HCT116 (cell line): ENCODE data around the gene OOSP2. TPM values are rescaled to one million over a fixed set of nuclear protein-coding genes. Genes with fewer than 3 reads are reported as not detected.
"Not testable (repeated sequence)": the region's sequence is repeated elsewhere in the genome, so short reads cannot be mapped to it uniquely, and the experiment has no call there.

Experiments used
- ATAC-seq: fragments of 200-7000 bp; cut with Tn5 transposase; 2 replicates; pipeline ENCODE4 v1.9.1; 2020; ENCODE audit warnings: mild to moderate bottlenecking, moderate library complexity
- BruUV-seq: library from RNA; stranded (reverse); fragments of 400-500 nt; replicated peaks from 2 replicates; lab custom pipeline; 2021; lab: Mats Ljungman, UMichigan
- CTCF ChIA-PET: fragments of 300-600 bp; sonication (Branson Sonifier 250); formaldehyde crosslinking; loops from one replicate; lab custom pipeline; 2021; ENCODE audit warnings: antibody characterized with exemption; lab: Charles Lee
- POLR2A ChIA-PET: fragments of 300-600, 350-600 bp; sonication (Branson Sonifier 250); formaldehyde crosslinking; loops from one replicate; lab custom pipeline; 2021; ENCODE audit warnings: antibody characterized with exemption; lab: Charles Lee
- RAD21 ChIA-PET, 2 experiments: fragments of 300-600 bp; sonication (Branson Sonifier 250); formaldehyde crosslinking; loops; one replicate each; lab custom pipeline; 2023; ENCODE audit warnings: low total read pairs in 2 of 2; ENCODE audit not compliant: uncharacterized antibody in 2 of 2, unreplicated experiment in 2 of 2, low non-redundant PET in 1 of 2; lab: Charles Lee
- DNase-seq: peaks from one replicate; pipeline ENCODE4 v3.0.0-alpha.2; 2010; ENCODE audit warnings: low read depth, low spot score
- H2AFZ ChIP-seq: fragments of 200-600 bp; shearing (Covaris generic), sonication (generic); 2 replicates; pipeline ENCODE4 v1.6.1; 2017; ENCODE audit warnings: low read depth, mixed run types, mixed read lengths, antibody characterized with exemption, low read length; ENCODE audit not compliant: poor library complexity, severe bottlenecking
- H3K27ac ChIP-seq: 2 replicates; pipeline ENCODE4 v1.5.1; 2012; ENCODE audit warnings: low read depth, low read length
- H3K27me3 ChIP-seq: fragments of 200-600 bp; sonication (generic); 2 replicates; pipeline ENCODE4 v1.6.1; 2016; ENCODE audit warnings: mixed run types, low read length, mixed read lengths; ENCODE audit not compliant: insufficient read depth
- H3K36me3 ChIP-seq, 2 experiments: fragments of 200-500 bp in 1 of 2; fragments of 200-600 bp in 1 of 2; sonication (Bioruptor generic) in 1 of 2; sonication (generic) in 1 of 2; 2 replicates each; pipeline versions ENCODE4 v1.5.1 to v1.6.1; 2014 to 2016; ENCODE audit warnings: low read length in 2 of 2, inconsistent platforms in 1 of 2, mixed read lengths in 1 of 2, mixed run types in 1 of 2; ENCODE audit not compliant: insufficient read depth in 2 of 2, control insufficient read depth in 1 of 2
- H3K4me1 ChIP-seq, 2 experiments: fragments of 200-600 bp in 1 of 2; sonication (generic) in 1 of 2; 2 replicates each; pipeline versions ENCODE4 v1.5.1 to v1.6.1; 2012 to 2017; ENCODE audit warnings: low read length in 2 of 2, inconsistent platforms in 1 of 2, mild to moderate bottlenecking in 1 of 2, mixed read lengths in 1 of 2, mixed run types in 1 of 2, moderate library complexity in 1 of 2; ENCODE audit not compliant: insufficient read depth in 2 of 2, control insufficient read depth in 1 of 2
- H3K4me2 ChIP-seq: fragments of 200-600 bp; sonication (generic); 2 replicates; pipeline ENCODE4 v1.6.1; 2017; ENCODE audit warnings: mixed run types, low read length, mixed read lengths
- H3K4me3 ChIP-seq, 2 experiments: fragments of 200-600 bp in 1 of 2; sonication (generic) in 1 of 2; replicated peaks in 1 of 2; 2 replicates each; pipeline ENCODE4 v1.5.1; 2011 to 2016; ENCODE audit warnings: low read length in 2 of 2, control low read depth in 1 of 2, low read depth in 1 of 2, mild to moderate bottlenecking in 1 of 2, mixed read lengths in 1 of 2, mixed run types in 1 of 2
- H3K79me2 ChIP-seq: fragments of 200-600 bp; sonication (generic); 2 replicates; pipeline ENCODE4 v1.6.1; 2017; ENCODE audit warnings: mild to moderate bottlenecking, mixed run types, low read length, moderate library complexity, mixed read lengths; ENCODE audit not compliant: insufficient read depth
- H3K9ac ChIP-seq: fragments of 200-600 bp; sonication (generic); 2 replicates; pipeline ENCODE4 v1.6.1; 2016; ENCODE audit warnings: low read length, mixed read lengths
- H3K9me2 ChIP-seq: fragments of 200-600 bp; sonication (generic), shearing (Covaris generic); 2 replicates; pipeline ENCODE4 v1.6.1; 2017; ENCODE audit warnings: mixed run types, mild to moderate bottlenecking, moderate library complexity; ENCODE audit not compliant: insufficient read depth
- H3K9me3 ChIP-seq, 2 experiments: fragments of 200-500 bp in 1 of 2; fragments of 200-600 bp in 1 of 2; sonication (Bioruptor generic) in 1 of 2; sonication (generic) in 1 of 2; 2 replicates each; pipeline ENCODE4 v1.6.1; 2014 to 2017; ENCODE audit warnings: low read length in 2 of 2, mixed read lengths in 2 of 2, inconsistent platforms in 1 of 2, low read depth in 1 of 2, mild to moderate bottlenecking in 1 of 2, mixed run types in 1 of 2, moderate library complexity in 1 of 2; ENCODE audit not compliant: control insufficient read depth in 1 of 2, insufficient read depth in 1 of 2
- H4K20me1 ChIP-seq: fragments of 200-600 bp; sonication (generic), shearing (Covaris generic); 2 replicates; pipeline ENCODE4 v1.6.1; 2017; ENCODE audit warnings: mixed run types, mild to moderate bottlenecking, moderate library complexity; ENCODE audit not compliant: insufficient read depth
- CBX3 ChIP-seq: IDR thresholded peaks from 2 replicates; pipeline ENCODE4 v1.6.1; 2012; ENCODE audit warnings: low read depth
- FOSL1 ChIP-seq: IDR thresholded peaks from 2 replicates; pipeline ENCODE4 v1.6.1; 2012; ENCODE audit warnings: low read depth
- POLR2AphosphoS5 ChIP-seq: IDR thresholded peaks from 2 replicates; pipeline ENCODE4 v1.6.1; 2011; ENCODE audit warnings: mild to moderate bottlenecking, low read depth, low read length, moderate library complexity
- SRF ChIP-seq: IDR thresholded peaks from 2 replicates; pipeline ENCODE4 v1.6.1; 2012; ENCODE audit warnings: low read depth
- YY1 ChIP-seq: IDR thresholded peaks from 2 replicates; pipeline ENCODE4 v1.6.1; 2011; ENCODE audit warnings: low read length, low read depth, moderate library complexity, mild to moderate bottlenecking; ENCODE audit not compliant: insufficient replicate concordance; ENCODE audit errors: extremely low read depth
- ZFX ChIP-seq: fragments of 450-650 bp; IDR thresholded peaks from 2 replicates; pipeline ENCODE4 v1.6.1; 2017
- ZNF274 ChIP-seq: fragments of 200-500 bp; sonication (Bioruptor generic); IDR thresholded peaks from 2 replicates; pipeline ENCODE4 v1.6.1; 2014; ENCODE audit warnings: mild to moderate bottlenecking, low read depth, low read length, inconsistent platforms
- intact Hi-C: fragments of 100-400 bp; cut with micrococcal nuclease; formaldehyde crosslinking; loops from 2 replicates; pipeline ENCODE4 v1.10.0; 2022
- total RNA-seq: library from RNA; stranded (reverse); gene quantifications from one replicate; pipeline ENCODE4 v1.2.1, GENCODE V29; 2021; ENCODE audit not compliant: unreplicated experiment
- TF ChIP-seq, protein P1 (sequence below): IDR thresholded peaks from 2 replicates; pipeline ENCODE4 v1.6.1; 2012

The OOSP2 gene
- total RNA-seq, 1 experiment from 2014 or later, result not detected

DNA sequence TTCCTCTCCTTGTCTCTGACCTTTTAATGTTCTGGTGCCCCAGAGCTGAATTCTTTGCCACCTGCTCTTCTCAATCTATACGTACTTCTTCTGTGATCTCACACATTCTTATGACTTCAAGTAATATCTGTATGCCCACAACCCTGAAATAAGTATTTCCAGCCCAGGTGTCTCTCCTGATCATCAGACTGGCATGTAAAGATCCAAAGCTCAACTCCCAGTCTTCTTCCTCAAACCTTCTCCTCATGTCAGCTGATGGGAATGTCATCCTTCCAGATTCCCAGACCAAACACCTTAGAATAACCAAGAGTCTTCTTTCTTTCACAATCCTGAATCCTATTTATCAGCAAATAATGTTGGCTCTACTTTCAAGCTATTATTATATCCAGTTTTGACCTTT lies 25.6 kb downstream of the OOSP2 start:
- H4K20me1 ChIP-seq, result no peaks in the 10 kb centered on the region
- no peak overlapping the region for H3K4me2 ChIP-seq
- no peak overlapping the region for H3K4me3 ChIP-seq
- no peak for ATAC-seq
- intact Hi-C loops, result no loop called here
- no peak for DNase-seq
- H3K27me3 ChIP-seq, result no peaks in the 10 kb centered on the region
- H2AFZ ChIP-seq, result no peak overlapping the region
- no TSS peak for BruUV-seq
- ChIA-PET POLR2A (no interaction called here), CTCF (no interaction called here), RAD21 (no interaction called here)
- no peaks in the 10 kb centered on the region for H3K4me1 ChIP-seq
- TF ChIP-seq CBX3, result no peak
- TF ChIP-seq, protein P1, sequence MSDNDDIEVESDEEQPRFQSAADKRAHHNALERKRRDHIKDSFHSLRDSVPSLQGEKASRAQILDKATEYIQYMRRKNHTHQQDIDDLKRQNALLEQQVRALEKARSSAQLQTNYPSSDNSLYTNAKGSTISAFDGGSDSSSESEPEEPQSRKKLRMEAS, result no peak
- TF ChIP-seq ZNF274, result no peak
- no peaks in the 10 kb centered on the region for H3K36me3 ChIP-seq
- H3K27ac ChIP-seq, result no peak overlapping the region
- no peaks in the 10 kb centered on the region for H3K9me2 ChIP-seq
- no peaks in the 10 kb centered on the region for H3K79me2 ChIP-seq
- H3K9me3 ChIP-seq, result no peaks in the 10 kb centered on the region
- H3K9ac ChIP-seq, result no peak overlapping the region

DNA sequence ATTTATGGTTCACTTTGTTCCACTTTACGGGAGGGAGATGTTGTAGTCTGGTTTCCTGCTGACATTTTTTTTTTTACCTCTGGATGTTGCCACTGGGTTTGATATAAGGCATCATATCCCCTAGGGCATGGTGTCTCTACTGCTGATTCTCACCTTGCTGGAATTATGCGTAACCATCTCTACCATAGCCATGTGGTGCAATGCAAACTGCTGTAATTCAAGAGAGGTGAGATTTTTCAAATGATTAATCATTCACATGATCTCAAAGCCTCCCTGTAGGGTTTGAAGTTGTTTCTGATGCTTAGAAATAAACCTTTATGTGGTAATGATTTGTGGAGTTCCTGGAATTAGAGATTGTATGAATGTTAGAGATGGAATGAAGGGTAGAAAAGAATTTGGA lies 29.2 kb downstream of the OOSP2 start:
- ATAC-seq (no peak), DNase-seq (no peak)
- intact Hi-C loops, result no loop called here
- Histone ChIP-seq H3K4me3 (no peak overlapping the region), H3K9me3 (no peaks in the 10 kb centered on the region), H3K36me3 (no peaks in the 10 kb centered on the region), H3K79me2 (no peaks in the 10 kb centered on the region), H3K4me1 (no peaks in the 10 kb centered on the region), H3K9ac (no peak overlapping the region), H3K9me2 (no peaks in the 10 kb centered on the region), H3K4me2 (no peak overlapping the region), H3K27me3 (no peaks in the 10 kb centered on the region), H3K27ac (no peak overlapping the region), H2AFZ (no peak overlapping the region), H4K20me1 (no peaks in the 10 kb centered on the region)
- ChIA-PET RAD21 (no interaction called here), POLR2A (no interaction called here), CTCF (no interaction called here)
- TF ChIP-seq FOSL1 (no peak), ZFX (no peak), YY1 (no peak), POLR2AphosphoS5 (no peak), SRF (no peak)
- no TSS peak for BruUV-seq

DNA sequence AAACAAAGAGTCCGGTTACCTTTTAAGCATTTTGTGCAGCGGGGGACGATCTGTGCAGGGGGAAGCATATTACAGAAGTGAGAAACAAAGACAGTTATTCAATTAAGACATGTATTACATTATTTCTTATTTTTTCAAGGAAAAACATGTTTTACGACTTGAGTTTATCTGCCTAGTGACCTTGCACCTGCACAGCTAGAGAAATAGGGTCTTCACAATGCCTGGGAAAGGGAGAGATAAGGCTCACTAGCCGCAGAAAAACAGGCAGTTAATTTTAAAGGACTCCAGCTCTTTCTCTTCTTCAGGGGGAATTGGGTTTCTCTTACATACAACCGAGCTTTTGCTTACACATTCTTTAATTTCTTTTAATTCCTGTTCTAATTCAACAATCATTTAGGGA lies 31.4 kb downstream of the OOSP2 start:
- H3K4me3 ChIP-seq, H3K9me2 ChIP-seq, intact Hi-C loops, H2AFZ ChIP-seq, H3K4me2 ChIP-seq, CTCF ChIA-PET, H3K79me2 ChIP-seq, H3K27ac ChIP-seq, H4K20me1 ChIP-seq, RAD21 ChIA-PET, H3K4me1 ChIP-seq, H3K36me3 ChIP-seq, ATAC-seq, H3K9ac ChIP-seq, H3K27me3 ChIP-seq, DNase-seq, H3K9me3 ChIP-seq, BruUV-seq: not testable (repeated sequence)
- POLR2A ChIA-PET, result interaction anchor here (0.6 kb wide), 1 partner anchor 1803 kb away, joined by 5 read pairs; no protein-coding TSS in a partner anchor
